Measurements from ENCODE around the gene LEFTY2.
"Not testable (repeated sequence)": the region's sequence is repeated elsewhere in the genome, so short reads cannot be mapped to it uniquely, and the experiment has no call there.

The LEFTY2 gene

GRCh38 chr1:225933072-225933471 lies 7.9 kb downstream of the LEFTY2 start:
- no peak for TF ChIP-seq ARNTL (CRISPR knock-in tag; IDR thresholded peaks at IDR 0.05; ENCODE audit: borderline replicate concordance, low read depth)
- TF ChIP-seq BACH2 (CRISPR knock-in tag; IDR thresholded peaks at IDR 0.05; ENCODE audit: borderline replicate concordance), result no peak
- TF ChIP-seq, protein P1, sequence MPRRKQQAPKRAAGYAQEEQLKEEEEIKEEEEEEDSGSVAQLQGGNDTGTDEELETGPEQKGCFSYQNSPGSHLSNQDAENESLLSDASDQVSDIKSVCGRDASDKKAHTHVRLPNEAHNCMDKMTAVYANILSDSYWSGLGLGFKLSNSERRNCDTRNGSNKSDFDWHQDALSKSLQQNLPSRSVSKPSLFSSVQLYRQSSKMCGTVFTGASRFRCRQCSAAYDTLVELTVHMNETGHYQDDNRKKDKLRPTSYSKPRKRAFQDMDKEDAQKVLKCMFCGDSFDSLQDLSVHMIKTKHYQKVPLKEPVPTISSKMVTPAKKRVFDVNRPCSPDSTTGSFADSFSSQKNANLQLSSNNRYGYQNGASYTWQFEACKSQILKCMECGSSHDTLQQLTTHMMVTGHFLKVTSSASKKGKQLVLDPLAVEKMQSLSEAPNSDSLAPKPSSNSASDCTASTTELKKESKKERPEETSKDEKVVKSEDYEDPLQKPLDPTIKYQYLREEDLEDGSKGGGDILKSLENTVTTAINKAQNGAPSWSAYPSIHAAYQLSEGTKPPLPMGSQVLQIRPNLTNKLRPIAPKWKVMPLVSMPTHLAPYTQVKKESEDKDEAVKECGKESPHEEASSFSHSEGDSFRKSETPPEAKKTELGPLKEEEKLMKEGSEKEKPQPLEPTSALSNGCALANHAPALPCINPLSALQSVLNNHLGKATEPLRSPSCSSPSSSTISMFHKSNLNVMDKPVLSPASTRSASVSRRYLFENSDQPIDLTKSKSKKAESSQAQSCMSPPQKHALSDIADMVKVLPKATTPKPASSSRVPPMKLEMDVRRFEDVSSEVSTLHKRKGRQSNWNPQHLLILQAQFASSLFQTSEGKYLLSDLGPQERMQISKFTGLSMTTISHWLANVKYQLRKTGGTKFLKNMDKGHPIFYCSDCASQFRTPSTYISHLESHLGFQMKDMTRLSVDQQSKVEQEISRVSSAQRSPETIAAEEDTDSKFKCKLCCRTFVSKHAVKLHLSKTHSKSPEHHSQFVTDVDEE (CRISPR knock-in tag; IDR thresholded peaks at IDR 0.05), result no peak
- ATAC-seq, result peak; percentile 81

DNA sequence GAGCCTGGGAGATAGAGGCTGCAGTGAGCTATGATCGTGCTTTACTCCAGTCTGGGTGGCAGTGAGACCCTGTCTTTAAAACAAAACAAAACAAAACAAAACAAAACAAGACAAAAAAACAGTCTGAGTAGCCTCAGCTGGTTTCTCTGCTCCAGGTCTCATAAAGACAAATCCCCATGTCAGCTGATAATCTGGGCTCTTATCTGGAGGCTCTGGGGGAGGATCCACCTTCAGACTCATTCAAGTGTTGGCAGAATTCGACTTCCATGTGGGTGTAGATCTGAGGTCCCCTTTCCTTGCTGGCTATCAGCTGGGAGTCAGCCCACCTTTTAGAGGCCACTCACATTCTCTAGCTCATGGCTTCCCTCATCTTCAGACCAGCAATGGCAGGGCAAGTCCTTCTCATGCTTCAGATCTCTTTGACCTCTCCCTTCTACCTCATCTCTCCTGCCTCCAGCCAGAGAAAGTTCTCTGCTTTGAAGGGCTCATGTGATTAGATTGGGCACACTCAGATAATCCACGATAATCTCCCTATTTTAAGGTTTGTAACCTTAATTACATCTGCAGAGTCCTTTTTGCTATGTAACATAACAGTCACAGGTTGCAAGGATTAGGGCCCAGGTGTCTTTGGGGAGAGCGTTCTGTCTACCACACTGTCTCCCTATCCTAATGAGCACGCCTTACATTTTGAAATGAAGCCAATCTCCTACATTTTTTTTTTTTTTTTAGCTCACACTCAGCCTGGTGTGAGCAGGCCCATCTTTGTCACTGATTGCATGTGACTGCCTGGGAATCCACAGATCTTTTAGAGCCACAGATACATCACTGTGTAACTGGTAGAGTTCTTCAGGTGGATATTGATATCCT lies 9.5 kb downstream of the LEFTY2 start:
- no peak for TF ChIP-seq ESRRG (CRISPR knock-in tag; IDR thresholded peaks at IDR 0.05)
- no peak for ATAC-seq

DNA sequence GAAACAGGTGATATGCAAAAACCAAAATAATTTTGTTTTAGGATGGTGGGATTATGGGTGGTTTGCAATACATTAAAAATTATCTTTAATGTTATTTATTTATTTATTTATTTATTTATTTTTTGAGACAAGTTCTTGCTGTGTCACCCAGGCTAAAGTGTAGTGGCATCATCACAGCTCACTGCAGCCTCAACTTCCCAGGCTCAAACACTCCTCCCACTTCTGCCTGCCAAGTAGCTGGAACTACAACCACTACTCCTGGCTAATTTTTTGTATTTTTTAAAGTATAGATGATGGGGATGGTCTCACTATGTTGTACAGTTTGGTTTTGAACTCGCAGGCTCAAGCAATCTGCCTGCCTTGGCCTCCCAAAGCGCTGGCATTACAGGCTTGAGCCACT lies 10.5 kb downstream of the LEFTY2 start:
- no peak for ATAC-seq
- no peak for TF ChIP-seq ISL1 (CRISPR knock-in tag; IDR thresholded peaks at IDR 0.05)
- TF ChIP-seq TOX (CRISPR knock-in tag; IDR thresholded peaks at IDR 0.05; ENCODE audit: borderline replicate concordance), result no peak
- TF ChIP-seq BACH2 (CRISPR knock-in tag; IDR thresholded peaks at IDR 0.05; ENCODE audit: borderline replicate concordance), result no peak
- no peak for TF ChIP-seq SNAI2 (CRISPR knock-in tag; IDR thresholded peaks at IDR 0.05)
- no peak for TF ChIP-seq ARNTL (CRISPR knock-in tag; IDR thresholded peaks at IDR 0.05; ENCODE audit: borderline replicate concordance, low read depth)
- TF ChIP-seq ZFP30 (CRISPR knock-in tag; IDR thresholded peaks at IDR 0.05), result no peak
- TF ChIP-seq TCF4 (CRISPR knock-in tag; IDR thresholded peaks at IDR 0.05; ENCODE audit: borderline replicate concordance), result no peak
- TF ChIP-seq ESRRG (CRISPR knock-in tag; IDR thresholded peaks at IDR 0.05), result no peak
- no peak for TF ChIP-seq RARB (CRISPR knock-in tag; IDR thresholded peaks at IDR 0.05)
- TF ChIP-seq CSDC2 (CRISPR knock-in tag; IDR thresholded peaks at IDR 0.05), result no peak
- TF ChIP-seq, protein P2, sequence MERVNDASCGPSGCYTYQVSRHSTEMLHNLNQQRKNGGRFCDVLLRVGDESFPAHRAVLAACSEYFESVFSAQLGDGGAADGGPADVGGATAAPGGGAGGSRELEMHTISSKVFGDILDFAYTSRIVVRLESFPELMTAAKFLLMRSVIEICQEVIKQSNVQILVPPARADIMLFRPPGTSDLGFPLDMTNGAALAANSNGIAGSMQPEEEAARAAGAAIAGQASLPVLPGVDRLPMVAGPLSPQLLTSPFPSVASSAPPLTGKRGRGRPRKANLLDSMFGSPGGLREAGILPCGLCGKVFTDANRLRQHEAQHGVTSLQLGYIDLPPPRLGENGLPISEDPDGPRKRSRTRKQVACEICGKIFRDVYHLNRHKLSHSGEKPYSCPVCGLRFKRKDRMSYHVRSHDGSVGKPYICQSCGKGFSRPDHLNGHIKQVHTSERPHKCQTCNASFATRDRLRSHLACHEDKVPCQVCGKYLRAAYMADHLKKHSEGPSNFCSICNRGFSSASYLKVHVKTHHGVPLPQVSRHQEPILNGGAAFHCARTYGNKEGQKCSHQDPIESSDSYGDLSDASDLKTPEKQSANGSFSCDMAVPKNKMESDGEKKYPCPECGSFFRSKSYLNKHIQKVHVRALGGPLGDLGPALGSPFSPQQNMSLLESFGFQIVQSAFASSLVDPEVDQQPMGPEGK (CRISPR knock-in tag; IDR thresholded peaks at IDR 0.05; ENCODE audit: borderline replicate concordance), result no peak
- no peak for TF ChIP-seq ZC3H10 (CRISPR knock-in tag; IDR thresholded peaks at IDR 0.05)

- ATAC-seq, result not testable (repeated sequence)
Observed at GRCh38 chr1:225929462-225929861, 11.6 kb downstream of the LEFTY2 start.

GRCh38 chr1:225928186-225929175 lies 12.5 kb downstream of the LEFTY2 start:
- no peak for ATAC-seq
- TF ChIP-seq SNAI2 (CRISPR knock-in tag; IDR thresholded peaks at IDR 0.05) (no peak), ZNF70 (CRISPR knock-in tag; IDR thresholded peaks at IDR 0.05) (no peak), PPARA (CRISPR knock-in tag; IDR thresholded peaks at IDR 0.05; ENCODE audit: borderline replicate concordance) (no peak), TCF4 (CRISPR knock-in tag; IDR thresholded peaks at IDR 0.05; ENCODE audit: borderline replicate concordance) (no peak), ZNF565 (CRISPR knock-in tag; conservative IDR thresholded peaks at IDR 0.05; ENCODE audit: low read depth) (no peak)

DNA sequence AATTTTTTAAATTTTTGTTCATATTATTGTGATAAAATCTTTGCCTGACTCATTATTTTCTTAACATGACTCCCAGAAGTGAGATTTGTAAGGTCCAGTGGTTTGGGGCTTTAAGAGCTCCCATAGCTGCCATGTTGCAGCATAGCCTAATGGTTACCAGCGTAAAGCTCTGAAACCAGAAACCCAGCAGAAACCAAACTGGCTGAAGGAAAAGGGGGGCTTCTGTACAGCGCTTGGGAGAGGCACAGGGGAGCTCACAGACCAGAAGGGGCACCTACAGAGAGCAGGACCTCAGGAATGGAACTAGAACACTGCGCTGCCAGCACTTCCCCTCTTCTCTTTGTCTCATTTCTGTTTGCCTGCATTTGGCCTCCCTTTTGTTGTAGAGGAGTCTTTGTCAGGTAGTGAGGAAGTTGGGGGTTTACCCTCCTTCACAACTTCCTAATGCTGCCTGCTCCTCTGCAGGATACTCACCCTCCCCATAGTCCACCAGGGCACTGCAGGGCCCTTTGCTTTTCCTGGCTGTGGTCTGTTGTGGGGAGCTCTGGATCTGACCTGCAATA lies 14.4 kb downstream of the LEFTY2 start:
- ATAC-seq, result no peak
- TF ChIP-seq RARB (CRISPR knock-in tag; IDR thresholded peaks at IDR 0.05) (no peak), TOX (CRISPR knock-in tag; IDR thresholded peaks at IDR 0.05; ENCODE audit: borderline replicate concordance) (no peak), ZC3H10 (CRISPR knock-in tag; IDR thresholded peaks at IDR 0.05) (no peak), OSR1 (CRISPR knock-in tag; IDR thresholded peaks at IDR 0.05) (no peak), ARNTL (CRISPR knock-in tag; IDR thresholded peaks at IDR 0.05; ENCODE audit: borderline replicate concordance, low read depth) (no peak), ZNF70 (CRISPR knock-in tag; IDR thresholded peaks at IDR 0.05) (no peak), ISL1 (CRISPR knock-in tag; IDR thresholded peaks at IDR 0.05) (no peak)
- TF ChIP-seq, protein P1 (CRISPR knock-in tag; IDR thresholded peaks at IDR 0.05), result no peak
- TF ChIP-seq, protein P3, sequence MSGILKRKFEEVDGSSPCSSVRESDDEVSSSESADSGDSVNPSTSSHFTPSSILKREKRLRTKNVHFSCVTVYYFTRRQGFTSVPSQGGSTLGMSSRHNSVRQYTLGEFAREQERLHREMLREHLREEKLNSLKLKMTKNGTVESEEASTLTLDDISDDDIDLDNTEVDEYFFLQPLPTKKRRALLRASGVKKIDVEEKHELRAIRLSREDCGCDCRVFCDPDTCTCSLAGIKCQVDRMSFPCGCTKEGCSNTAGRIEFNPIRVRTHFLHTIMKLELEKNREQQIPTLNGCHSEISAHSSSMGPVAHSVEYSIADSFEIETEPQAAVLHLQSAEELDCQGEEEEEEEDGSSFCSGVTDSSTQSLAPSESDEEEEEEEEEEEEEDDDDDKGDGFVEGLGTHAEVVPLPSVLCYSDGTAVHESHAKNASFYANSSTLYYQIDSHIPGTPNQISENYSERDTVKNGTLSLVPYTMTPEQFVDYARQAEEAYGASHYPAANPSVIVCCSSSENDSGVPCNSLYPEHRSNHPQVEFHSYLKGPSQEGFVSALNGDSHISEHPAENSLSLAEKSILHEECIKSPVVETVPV (CRISPR knock-in tag; IDR thresholded peaks at IDR 0.05), result no peak
